Right lobe of liver (tissue), 6 donors: ENCODE results near the gene ACTN2. TPM values are rescaled to one million over a fixed set of nuclear protein-coding genes. Genes with fewer than 3 reads are reported as not detected.

Experiments used
- ATAC-seq, 4 donors: fragments of 200-7000 bp; cut with Tn5 transposase; one replicate each; pipeline ENCODE4 v1.9.1; 2020; ENCODE audit warnings: mild to moderate bottlenecking in 4 of 4, moderate library complexity in 4 of 4
- DNase-seq, 3 donors: peaks; one replicate each; pipeline ENCODE4 v3.0.0-alpha.2; 2020
- H3K27ac ChIP-seq, 3 donors: fragments of 200-600 bp; one replicate each; pipeline ENCODE4 v1.8.0; 2022
- H3K27me3 ChIP-seq, 2 donors: fragments of 200-600 bp; one replicate each; pipeline ENCODE4 v1.8.0; 2022
- H3K36me3 ChIP-seq, 4 donors: fragments of 200-600 bp; sonication (generic) in 1 of 4; one replicate each; pipeline versions ENCODE4 v1.5.1 to v1.8.0; 2017 to 2022; ENCODE audit warnings: control low read depth in 1 of 4
- H3K4me1 ChIP-seq, 4 donors: fragments of 200-600 bp; sonication (generic) in 1 of 4; one replicate each; pipeline versions ENCODE4 v1.5.1 to v1.8.0; 2017 to 2022; ENCODE audit warnings: control low read depth in 1 of 4
- H3K4me3 ChIP-seq, 3 donors: fragments of 200-600 bp; one replicate each; pipeline ENCODE4 v1.8.0; 2022
- H3K9me3 ChIP-seq, 4 donors: fragments of 200-600 bp; sonication (generic) in 1 of 4; one replicate each; pipeline versions ENCODE4 v1.5.1 to v1.8.0; 2017 to 2022; ENCODE audit warnings: control low read depth in 1 of 4
- CTCF ChIP-seq, 4 donors: fragments of 200-600 bp in 3 of 4; fragments of 450-650 bp in 1 of 4; IDR thresholded peaks; one replicate each; pipeline versions ENCODE4 v1.5.1 to v1.8.0; 2016 to 2022; ENCODE audit warnings: antibody characterized with exemption in 4 of 4, mild to moderate bottlenecking in 2 of 4
- POLR2A ChIP-seq: fragments of 450-650 bp; IDR thresholded peaks from one replicate; pipeline ENCODE4 v1.6.1; 2017; ENCODE audit warnings: antibody characterized with exemption, mild to moderate bottlenecking
- WGBS: methylation state at CpG from one replicate; pipeline ENCODE4 v1.1.6; 2018; ENCODE audit warnings: low coverage, low lambda C conversion rate; ENCODE audit not compliant: insufficient coverage; ENCODE audit errors: missing lambda C conversion rate; 5-methylcytosine and 5-hydroxymethylcytosine counted together
- intact Hi-C, 2 donors: fragments of 100-400 bp; cut with DNase I; formaldehyde crosslinking; loops; one replicate each; pipeline versions ENCODE4 v1.11.2 to v1.14.1; 2022
- long read RNA-seq: library from polyadenylated mRNA; unstranded; transcript quantifications from one replicate; pipeline ENCODE4 v2.0.0, GENCODE V29; 2019
- total RNA-seq, 6 experiments: library from RNA; depleted of rRNA in 2 of 6; stranded (reverse); fragments of >200 nt in 2 of 6; fragmentation: NEBNext Ultra II Directional in 3 of 6; extraction: Animal tissue kit (Norgen Biotek cat#: 25700) in 3 of 6; gene quantifications; one replicate each; pipeline versions ENCODE4 v1.1.0 to v1.2.4, GENCODE V29; 2016 to 2023
- donor health status: DM: no; HTN: yes; CAD: no.
- donor health status: DM: no; HTN: no; CAD: no.
- donor health status: DM: no; HTN: no; CAD: no.
- donor health status: DM: no; HTN: yes; CAD: no.
- donor health status: DM: no; HTN: yes; CAD: no.

ACTN2 gene
- 1 to 10 TPM in 1 of 6 experiments, under 1 TPM in 4, not detected in 1; 0.29 to 1.4 (median 0.58) TPM for total RNA-seq
- long read RNA-seq = 0 reads

- no peak within 1 kb of the TSS for H3K27ac ChIP-seq
- H3K4me3 ChIP-seq = peak within 1 kb of the TSS; percentile 9 to 33 (median 11)
- TF ChIP-seq CTCF (IDR thresholded peaks at IDR 0.05) (no peak), POLR2A (no peak)
- H3K9me3 ChIP-seq = no peaks in the 10 kb centered on the region
- H3K36me3 ChIP-seq = no peaks in the 10 kb centered on the region
- intact Hi-C loops = no loop called here
- peak; percentile 62 to 90 (median 65) for ATAC-seq
- no peaks in the 10 kb centered on the region for H3K4me1 ChIP-seq
- 18% methylated on average over 27 of the region's 93 CpGs for WGBS
- H3K27me3 ChIP-seq = peaks cover 0 to 5% of the 10 kb centered on the region in 2 donors
- DNase-seq = peak; percentile 28 to 57 (median 44)
These were observed at the start of gene ACTN2 for GRCh38 chr1:236685917-236686814. ACTN2 (plus strand) TSS chr1:236686499; CDS start chr1:236686674, 175 bp downstream.

GRCh38 chr1:236638945-236639344 lies 47.4 kb upstream of the ACTN2 start:
- ATAC-seq (no peak), DNase-seq (no peak)
- no peaks in the 10 kb centered on the region for H3K27me3 ChIP-seq
- H3K9me3 ChIP-seq = no peaks in the 10 kb centered on the region
- no peaks in the 10 kb centered on the region for H3K36me3 ChIP-seq
- 66% methylated on average over 11 of the region's 13 CpGs for WGBS
- H3K4me1 ChIP-seq = no peaks in the 10 kb centered on the region
- no peak overlapping the region for H3K4me3 ChIP-seq
- intact Hi-C loops = no loop called here
- no peak overlapping the region for H3K27ac ChIP-seq
- TF ChIP-seq POLR2A (no peak), CTCF (IDR thresholded peaks at IDR 0.05) (no peak)

DNA sequence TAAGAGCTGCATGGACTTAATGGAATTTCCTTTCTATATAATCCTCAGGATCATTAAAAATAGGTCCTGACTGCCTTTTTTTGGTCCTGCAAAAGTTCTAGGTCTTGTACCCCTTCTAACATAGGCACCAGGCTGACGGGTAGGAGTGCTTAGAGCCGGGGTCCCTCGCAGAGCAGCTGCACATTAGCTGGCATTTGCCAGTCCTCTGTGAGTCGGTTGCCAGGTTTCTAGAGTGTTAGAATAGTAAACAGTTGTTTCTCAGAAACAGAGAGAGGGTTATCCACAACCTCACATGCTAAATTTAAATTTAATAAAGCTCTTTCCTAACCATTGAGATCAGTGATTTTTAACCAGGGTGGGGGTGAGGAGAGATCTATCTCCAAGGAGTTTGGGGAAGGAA lies 46.6 kb upstream of the ACTN2 start:
- WGBS = 43% methylated on average over 4 of the region's 4 CpGs
- no peak for DNase-seq
- H3K9me3 ChIP-seq = no peaks in the 10 kb centered on the region

DNA sequence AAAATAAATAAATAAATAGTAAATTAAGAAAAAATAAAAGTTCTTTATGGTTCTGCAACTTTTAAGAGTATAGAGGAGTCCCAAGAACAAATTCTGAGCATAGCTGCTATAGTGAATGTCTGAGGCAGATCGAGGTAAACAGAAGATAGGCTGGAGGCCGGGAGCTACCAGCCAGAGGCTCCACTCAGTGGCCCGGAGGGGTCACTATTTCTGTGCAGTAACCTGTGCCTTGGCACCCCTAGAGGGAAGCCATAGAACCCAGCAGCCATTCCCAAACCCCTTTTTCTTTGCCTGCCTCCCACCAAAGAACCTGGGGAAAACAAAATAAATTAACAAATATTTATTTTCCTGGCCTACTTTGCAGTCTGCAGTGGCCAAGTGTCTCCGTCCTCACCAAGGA lies 43.5 kb upstream of the ACTN2 start:
- no peak overlapping the region for H3K4me3 ChIP-seq
- H3K9me3 ChIP-seq = no peaks in the 10 kb centered on the region
- no peaks in the 10 kb centered on the region for H3K4me1 ChIP-seq
- H3K36me3 ChIP-seq = no peaks in the 10 kb centered on the region
- WGBS = 63% methylated on average over 4 of the region's 4 CpGs
- intact Hi-C loops = no loop called here
- no peak for TF ChIP-seq POLR2A
- no peak for TF ChIP-seq CTCF (IDR thresholded peaks at IDR 0.05)
- no peaks in the 10 kb centered on the region for H3K27me3 ChIP-seq
- ATAC-seq = no peak
- DNase-seq = no peak
- no peak overlapping the region for H3K27ac ChIP-seq

More for the DNA sequence above, 46.6 kb upstream of the ACTN2 start:
- no peak for TF ChIP-seq CTCF (IDR thresholded peaks at IDR 0.05)
- TF ChIP-seq POLR2A = no peak
- ATAC-seq = no peak
- no peaks in the 10 kb centered on the region for H3K27me3 ChIP-seq
- no peaks in the 10 kb centered on the region for H3K4me1 ChIP-seq
- no peaks in the 10 kb centered on the region for H3K36me3 ChIP-seq
- H3K27ac ChIP-seq = no peak overlapping the region
- intact Hi-C loops = no loop called here
- H3K4me3 ChIP-seq = no peak overlapping the region
